Ureter (tissue), 1 donor: ENCODE results near the gene ABCC10. TPM values are rescaled to one million over a fixed set of nuclear protein-coding genes. Genes with fewer than 3 reads are reported as not detected.

Experiments used
- DNase-seq: peaks from one replicate; pipeline ENCODE4 v3.0.0-alpha.2; 2020; ENCODE audit warnings: low spot score
- total RNA-seq: library from RNA; stranded (reverse); gene quantifications from one replicate; pipeline ENCODE4 v1.2.4, GENCODE V29; 2023
- donor health status: DM: yes; HTN: yes; CAD: no.

The ABCC10 gene
- total RNA-seq, 1 donor from 2014 or later, result 52.7 TPM

GRCh38 chr6:43471399-43471798, 44.1 kb downstream of the ABCC10 start:
- DNase-seq, result no peak

GRCh38 chr6:43472515-43472914, 45.2 kb downstream of the ABCC10 start:
- DNase-seq, result no peak

DNA sequence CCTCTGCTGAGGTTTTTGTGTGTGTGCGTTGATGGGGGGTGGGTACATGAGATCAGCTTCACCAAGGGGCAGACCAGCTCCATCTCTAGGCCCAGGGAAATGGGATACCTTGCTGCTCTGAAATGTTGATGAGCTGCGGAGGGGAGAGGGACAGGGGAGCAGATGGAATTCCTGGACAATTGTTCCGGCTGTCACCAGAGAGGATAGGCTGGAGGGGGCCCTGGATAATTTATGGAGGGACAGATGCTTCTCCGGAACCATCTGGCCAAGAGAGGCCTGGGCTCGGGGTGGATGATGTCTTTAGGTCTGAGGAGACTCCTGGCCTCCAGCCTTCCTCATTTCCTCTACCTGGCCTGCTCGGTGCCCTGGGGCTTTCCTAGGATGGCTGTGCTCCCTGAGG, 48.2 kb downstream of the ABCC10 start:
- DNase-seq, result no peak

GRCh38 chr6:43476746-43477145, 49.4 kb downstream of the ABCC10 start:
- no peak for DNase-seq

GRCh38 chr6:43477235-43478007, 50.1 kb downstream of the ABCC10 start, which contains the start of gene TJAP1:
TSS of gene TJAP1 (plus strand) at chr6:43477570. CDS start at chr6:43499002, 21,432 bp downstream.
- DNase-seq, result peak; percentile 96

GRCh38 chr6:43478008-43478372, 50.6 kb downstream of the ABCC10 start:
- DNase-seq, result no peak

DNA sequence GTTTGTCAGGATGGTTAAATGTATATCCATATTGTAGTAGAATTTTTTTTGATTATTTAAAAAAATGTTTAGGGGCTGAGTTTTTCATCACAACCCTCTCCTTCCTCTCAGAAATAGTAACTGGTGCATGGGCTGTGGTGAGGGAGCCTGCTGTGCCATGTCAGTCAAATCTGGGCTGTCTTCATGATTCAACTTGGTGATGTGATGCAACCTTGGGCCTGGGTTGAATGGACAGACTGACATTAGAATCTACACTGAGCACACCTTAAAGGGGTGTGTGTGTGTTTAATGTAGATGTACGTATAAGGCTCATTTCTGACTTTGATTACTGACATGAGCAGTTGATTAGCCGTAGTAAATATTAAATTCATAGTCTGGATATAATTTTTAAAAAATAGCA, 53.7 kb downstream of the ABCC10 start:
- no peak for DNase-seq

DNA sequence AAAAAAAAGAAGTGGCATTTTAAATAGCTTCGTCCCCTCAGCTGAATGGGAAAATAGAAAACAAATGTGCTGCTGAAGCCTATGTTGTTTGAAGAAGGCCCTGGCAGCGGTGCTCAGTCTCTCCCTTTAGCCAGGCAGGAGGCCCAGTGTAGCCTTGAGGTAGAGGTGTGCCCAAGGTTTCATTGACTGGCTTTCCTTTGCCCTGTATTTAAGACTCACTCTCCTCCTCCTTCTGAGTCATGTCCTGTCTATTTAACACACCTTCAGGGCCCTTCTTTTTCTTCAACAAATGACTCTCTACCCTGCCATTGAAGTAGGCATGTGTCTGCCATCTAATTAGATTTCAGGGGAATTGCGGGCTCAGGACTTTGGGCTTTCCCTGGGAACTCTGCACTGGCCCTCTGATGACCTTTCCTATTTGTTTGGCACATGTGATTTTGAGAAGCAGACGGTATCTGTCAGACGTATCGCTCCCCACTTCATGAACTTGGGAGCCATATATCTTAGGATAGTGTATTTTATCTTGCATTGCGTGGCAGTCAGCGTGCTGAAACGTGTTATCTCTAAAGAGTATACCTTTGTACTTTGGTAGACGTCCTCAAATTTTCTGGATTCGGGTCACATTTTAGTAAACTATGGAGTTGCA, 54.4 kb downstream of the ABCC10 start:
- DNase-seq, result no peak

GRCh38 chr6:43488667-43489276, 61.4 kb downstream of the ABCC10 start:
- DNase-seq, result no peak

DNA sequence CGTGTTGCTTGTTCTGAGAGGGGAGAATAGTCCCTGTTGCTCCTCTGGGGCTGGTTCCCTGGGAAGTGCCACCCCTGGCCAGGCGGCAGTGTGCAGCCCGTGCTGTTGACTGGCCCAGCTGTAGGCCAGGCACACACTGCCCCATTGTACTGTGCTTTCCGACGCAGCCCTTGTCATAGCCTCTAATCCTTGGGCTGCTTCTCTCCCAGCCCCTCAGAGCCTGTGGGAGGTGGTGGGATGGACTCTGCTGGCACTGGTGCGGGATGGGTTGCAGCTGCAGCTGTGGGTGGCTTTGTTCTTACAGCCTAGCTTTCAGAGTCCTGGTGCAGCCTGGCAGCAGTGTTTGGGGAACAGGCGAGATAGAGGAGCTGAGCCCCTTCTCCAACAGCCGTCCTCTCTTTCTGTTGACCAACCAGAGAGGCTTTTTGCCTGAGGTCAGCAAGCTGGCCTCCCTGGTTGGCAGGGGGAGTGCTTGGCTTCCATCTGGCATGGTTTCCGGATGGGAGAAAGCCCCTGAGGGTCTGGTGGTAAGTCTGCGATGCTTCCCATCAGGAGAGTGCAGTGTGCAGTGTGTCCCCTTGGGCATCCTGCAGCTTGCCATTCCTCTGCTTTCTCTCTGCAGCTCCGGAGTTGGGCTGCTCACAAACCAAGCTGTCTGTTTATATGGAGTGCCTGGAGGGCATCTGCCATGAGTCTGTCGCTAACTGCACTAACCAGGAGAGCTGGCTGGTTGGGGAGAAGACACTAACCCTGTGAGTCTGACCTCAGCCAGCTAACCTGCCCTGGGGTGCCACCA, 62.1 kb downstream of the ABCC10 start:
- DNase-seq, result no peak

DNA sequence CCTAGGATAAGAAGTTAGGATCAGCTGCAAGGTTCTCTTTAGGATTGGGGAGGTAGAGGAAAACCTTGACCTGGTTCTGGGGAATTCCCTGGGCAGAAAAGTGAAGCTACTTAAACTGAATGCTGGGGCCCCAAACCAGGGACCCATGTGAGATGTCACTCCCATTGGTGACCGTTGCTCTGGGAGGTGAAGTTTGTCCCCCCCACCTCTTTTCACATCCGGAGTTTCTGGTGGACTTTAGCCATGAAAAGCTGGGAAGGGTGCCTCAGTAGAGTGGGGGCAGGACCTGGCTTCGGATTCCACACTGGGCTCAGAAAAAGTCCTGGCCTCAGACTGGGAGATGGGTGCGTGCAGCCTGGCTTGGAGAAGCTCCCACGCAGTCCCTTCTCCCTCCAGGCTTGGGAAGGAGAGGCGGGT, 63.2 kb downstream of the ABCC10 start:
- DNase-seq, result no peak

- DNase-seq, result peak; percentile 88
Observed at GRCh38 chr6:43491750-43492661, 64.7 kb downstream of the ABCC10 start.

GRCh38 chr6:43492673-43493072, 65.3 kb downstream of the ABCC10 start:
- DNase-seq, result no peak

DNA sequence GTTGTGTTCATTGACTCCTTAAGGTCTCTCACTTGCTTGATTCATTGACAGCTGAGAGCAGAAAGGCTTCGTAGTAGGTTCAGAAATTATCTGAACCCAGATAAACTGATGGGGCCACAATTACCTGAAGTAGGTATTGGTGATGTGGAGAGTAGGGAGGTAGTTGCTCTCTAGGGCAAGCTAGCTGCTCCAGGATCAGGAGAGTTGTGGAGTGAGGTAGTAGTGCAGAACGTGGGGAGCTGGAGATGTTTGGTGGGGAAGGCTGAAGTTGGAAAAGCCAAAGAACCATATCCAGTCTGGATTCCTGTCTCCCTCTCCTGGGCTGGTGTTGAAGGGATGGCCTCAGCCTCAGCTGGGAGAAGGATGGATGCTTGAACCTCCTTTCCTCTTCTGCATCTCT, 65.9 kb downstream of the ABCC10 start:
- no peak for DNase-seq

GRCh38 chr6:43493833-43494232, 66.5 kb downstream of the ABCC10 start:
- DNase-seq, result no peak

GRCh38 chr6:43494321-43494720, 67.0 kb downstream of the ABCC10 start:
- no peak for DNase-seq

DNA sequence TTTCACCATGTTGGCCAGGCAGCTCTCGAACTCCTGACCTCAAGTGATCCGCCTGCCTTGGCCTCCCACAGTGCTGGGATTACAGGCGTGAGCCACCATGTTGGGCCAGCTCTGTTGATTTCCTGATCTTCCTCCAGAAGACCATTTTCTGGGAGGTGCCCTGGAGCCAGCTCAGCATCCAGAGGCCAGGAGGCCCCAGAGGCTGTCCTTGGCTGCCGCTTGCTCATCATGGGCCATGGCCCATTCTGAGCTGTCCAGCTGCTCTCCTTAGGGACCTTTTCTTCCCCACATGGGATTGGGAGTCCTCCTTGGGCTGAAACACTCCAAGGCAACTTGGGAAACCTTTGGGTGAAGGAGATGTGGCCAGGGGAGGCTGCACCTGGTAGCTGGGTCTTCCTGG, 67.4 kb downstream of the ABCC10 start:
- no peak for DNase-seq

DNA sequence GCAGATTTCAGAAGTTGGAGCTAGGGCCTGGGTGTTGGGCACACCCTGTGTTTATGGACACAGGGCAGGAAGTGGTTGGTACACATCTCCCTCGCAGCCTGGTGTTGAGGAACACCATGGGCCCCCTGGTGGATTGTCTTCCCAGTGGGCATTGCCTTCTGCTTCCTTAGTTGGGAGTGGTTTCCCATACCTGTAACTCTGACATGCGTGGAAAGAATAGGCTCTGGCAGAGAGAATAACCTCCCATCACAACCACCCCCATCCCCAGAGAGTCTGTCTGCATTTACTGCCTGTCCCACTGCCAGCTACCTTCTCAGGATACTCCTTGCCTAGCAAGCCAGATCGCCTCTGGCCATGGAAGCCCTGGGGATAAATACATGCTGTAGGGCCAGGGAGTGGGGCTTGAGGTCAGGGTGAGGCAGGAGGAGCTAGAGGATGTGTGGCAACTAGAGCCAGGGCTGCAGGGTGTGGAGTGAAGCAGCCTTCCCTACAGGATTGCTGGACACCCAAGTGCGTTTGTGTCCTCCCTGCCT, 68.1 kb downstream of the ABCC10 start:
- DNase-seq, result no peak

- peak; percentile 70 for DNase-seq
Observed at GRCh38 chr6:43496370-43497128, 69.2 kb downstream of the ABCC10 start.

DNA sequence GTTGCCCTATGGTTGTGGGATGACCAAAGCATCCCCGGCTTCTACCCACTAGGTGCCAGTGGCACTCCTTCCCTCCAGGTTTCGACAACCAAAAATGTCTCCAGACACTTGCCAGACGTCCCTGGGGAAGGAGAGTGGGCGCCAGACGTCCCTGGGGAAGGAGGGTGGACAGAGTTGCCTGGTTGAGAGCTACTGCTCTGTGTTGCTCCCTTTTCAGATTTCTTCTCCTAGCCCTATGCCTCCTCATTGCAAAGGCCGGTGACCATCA, 69.7 kb downstream of the ABCC10 start:
- no peak for DNase-seq
